ENCODE measurements around the gene MARCKSL1.

DNA sequence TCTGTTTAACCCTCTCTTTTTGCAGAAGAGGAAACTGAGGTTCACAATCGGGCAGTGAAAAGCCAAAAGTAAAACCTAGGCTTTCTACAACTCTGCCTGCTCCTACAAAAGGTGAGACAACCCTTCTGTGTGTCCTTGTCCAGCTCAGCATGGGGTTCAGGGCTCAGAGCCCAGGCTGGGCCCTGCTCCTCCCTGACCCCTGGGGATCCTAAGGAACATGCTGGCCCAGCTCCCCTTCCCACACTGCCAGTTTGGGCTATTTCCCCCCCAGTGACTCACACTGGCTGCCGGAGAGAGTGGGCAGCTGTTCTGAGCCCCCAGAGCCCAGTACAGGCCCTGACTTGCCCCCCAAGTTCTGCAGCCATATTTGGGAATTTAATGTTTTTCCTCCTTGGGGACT is 17.4 kb upstream of the MARCKSL1 start:
- TF ChIP-seq, protein P1, sequence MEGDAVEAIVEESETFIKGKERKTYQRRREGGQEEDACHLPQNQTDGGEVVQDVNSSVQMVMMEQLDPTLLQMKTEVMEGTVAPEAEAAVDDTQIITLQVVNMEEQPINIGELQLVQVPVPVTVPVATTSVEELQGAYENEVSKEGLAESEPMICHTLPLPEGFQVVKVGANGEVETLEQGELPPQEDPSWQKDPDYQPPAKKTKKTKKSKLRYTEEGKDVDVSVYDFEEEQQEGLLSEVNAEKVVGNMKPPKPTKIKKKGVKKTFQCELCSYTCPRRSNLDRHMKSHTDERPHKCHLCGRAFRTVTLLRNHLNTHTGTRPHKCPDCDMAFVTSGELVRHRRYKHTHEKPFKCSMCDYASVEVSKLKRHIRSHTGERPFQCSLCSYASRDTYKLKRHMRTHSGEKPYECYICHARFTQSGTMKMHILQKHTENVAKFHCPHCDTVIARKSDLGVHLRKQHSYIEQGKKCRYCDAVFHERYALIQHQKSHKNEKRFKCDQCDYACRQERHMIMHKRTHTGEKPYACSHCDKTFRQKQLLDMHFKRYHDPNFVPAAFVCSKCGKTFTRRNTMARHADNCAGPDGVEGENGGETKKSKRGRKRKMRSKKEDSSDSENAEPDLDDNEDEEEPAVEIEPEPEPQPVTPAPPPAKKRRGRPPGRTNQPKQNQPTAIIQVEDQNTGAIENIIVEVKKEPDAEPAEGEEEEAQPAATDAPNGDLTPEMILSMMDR (IDR thresholded peaks at IDR 0.05) = no peak
- TF ChIP-seq POLR2A (IDR thresholded peaks at IDR 0.05) = no peak

Measured in body of pancreas (tissue), 4 donors.